ENCODE measurements around the gene BOK. TPM values are rescaled to one million over a fixed set of nuclear protein-coding genes. Genes with fewer than 3 reads are reported as not detected.
"Not testable (repeated sequence)": the region's sequence is repeated elsewhere in the genome, so short reads cannot be mapped to it uniquely, and the experiment has no call there.

Gene BOK
- total and polyA plus RNA-seq, 7 donors, result 6.2 to 112 (median 46.6) TPM

DNA sequence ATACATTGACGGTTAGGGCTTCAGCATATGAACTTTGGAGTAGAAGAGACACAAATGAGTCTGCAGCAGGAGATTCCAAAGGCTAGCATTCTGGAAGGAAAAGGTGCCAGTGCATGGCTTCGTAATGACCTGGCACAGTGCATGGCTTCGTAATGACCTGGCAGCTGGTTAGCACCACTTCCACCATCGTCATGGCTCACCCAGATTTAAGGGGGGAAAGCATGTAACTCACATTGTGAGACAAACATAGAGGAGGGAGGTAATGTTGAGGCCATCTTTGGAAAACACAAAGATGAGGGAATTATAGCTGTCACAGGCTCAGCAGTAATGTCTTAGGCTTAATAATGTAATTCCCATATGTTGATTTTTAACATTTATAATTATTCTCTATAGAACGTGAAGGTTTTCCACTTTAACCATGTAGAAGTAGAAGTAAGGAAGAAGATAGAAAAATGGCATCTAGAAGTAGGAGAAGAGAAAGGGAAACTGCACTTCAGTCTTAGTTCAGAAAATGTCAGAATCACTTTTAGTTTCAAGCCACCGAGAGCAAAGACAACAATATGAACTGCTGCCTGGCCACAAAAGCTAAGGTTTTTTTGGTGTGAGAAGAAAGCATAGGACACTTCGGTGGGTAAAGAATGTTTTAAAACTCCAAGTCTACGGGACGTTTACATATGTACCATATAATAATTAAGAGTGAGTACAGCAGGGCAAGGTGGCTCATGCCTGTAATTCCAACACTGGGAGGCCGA is 43.4 kb upstream of the BOK start:
- H3K27ac ChIP-seq, result no peak overlapping the region
- H3K9me3 ChIP-seq, result no peaks in the 10 kb centered on the region
- H3K27me3 ChIP-seq, result peaks cover 0 to 11% (median 0%) of the 10 kb centered on the region in 3 donors
- H3K36me3 ChIP-seq, result no peaks in the 10 kb centered on the region
- no peak for TF ChIP-seq POLR2A (IDR thresholded peaks at IDR 0.05)
- no peak for TF ChIP-seq EP300 (IDR thresholded peaks at IDR 0.05)
- no peak for TF ChIP-seq POLR2AphosphoS5 (IDR thresholded peaks at IDR 0.05)
- TF ChIP-seq, protein P1, sequence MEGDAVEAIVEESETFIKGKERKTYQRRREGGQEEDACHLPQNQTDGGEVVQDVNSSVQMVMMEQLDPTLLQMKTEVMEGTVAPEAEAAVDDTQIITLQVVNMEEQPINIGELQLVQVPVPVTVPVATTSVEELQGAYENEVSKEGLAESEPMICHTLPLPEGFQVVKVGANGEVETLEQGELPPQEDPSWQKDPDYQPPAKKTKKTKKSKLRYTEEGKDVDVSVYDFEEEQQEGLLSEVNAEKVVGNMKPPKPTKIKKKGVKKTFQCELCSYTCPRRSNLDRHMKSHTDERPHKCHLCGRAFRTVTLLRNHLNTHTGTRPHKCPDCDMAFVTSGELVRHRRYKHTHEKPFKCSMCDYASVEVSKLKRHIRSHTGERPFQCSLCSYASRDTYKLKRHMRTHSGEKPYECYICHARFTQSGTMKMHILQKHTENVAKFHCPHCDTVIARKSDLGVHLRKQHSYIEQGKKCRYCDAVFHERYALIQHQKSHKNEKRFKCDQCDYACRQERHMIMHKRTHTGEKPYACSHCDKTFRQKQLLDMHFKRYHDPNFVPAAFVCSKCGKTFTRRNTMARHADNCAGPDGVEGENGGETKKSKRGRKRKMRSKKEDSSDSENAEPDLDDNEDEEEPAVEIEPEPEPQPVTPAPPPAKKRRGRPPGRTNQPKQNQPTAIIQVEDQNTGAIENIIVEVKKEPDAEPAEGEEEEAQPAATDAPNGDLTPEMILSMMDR (IDR thresholded peaks at IDR 0.05), result no peak
- no peaks in the 10 kb centered on the region for H3K4me1 ChIP-seq
- no peak overlapping the region for H3K4me3 ChIP-seq
- 41 to 67% methylated on average over 10 of the region's 10 CpGs for WGBS, 2 donors
- no peak for DNase-seq
- intact Hi-C loops (cut with DNase I), result no loop called here

DNA sequence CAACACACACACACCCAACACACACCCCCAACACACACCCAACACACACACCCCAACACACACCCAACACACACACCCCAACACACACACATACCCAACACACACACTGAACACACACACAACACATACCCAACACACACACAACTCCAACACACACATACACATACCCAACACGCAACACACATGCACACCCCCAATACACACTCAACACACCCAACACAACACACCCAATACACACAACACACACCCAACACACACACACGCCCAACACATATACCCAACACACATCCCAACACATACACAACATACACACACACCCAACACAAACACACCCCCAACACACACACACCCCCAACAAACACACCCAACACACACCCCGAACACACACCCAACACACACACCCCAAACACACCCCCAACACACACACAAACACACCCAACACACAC is 42.0 kb upstream of the BOK start:
- H3K27me3 ChIP-seq, result peaks cover 0 to 25% (median 8%) of the 10 kb centered on the region in 3 donors
- DNase-seq, result no peak
- no peak overlapping the region for H3K4me3 ChIP-seq
- no peaks in the 10 kb centered on the region for H3K9me3 ChIP-seq
- no peak for TF ChIP-seq EP300 (IDR thresholded peaks at IDR 0.05)
- no peak for TF ChIP-seq POLR2A (IDR thresholded peaks at IDR 0.05)
- TF ChIP-seq, protein P1 (IDR thresholded peaks at IDR 0.05), result no peak
- no peak for TF ChIP-seq POLR2AphosphoS5 (IDR thresholded peaks at IDR 0.05)
- no peaks in the 10 kb centered on the region for H3K36me3 ChIP-seq
- H3K4me1 ChIP-seq, result no peaks in the 10 kb centered on the region
- 90 to 95% methylated on average over 3 of the region's 3 CpGs for WGBS, 2 donors
- intact Hi-C loops (cut with DNase I), result no loop called here
- H3K27ac ChIP-seq, result no peak overlapping the region

DNA sequence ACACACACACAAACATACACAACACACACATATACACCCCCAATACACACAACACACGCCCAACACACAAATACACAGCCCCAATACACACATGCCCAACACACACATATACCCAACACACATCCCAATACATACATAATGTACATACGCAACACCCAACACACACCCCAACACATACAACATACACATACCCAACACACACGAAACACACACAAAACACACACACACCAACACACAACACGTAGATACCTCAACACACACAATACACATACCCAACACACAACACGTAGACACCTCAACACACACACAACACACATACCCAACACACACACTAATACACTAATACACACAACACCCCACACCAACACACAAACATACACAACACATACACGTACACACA is 41.2 kb upstream of the BOK start:
- intact Hi-C loops (cut with DNase I), result no loop called here
- DNase-seq, result no peak
- no peaks in the 10 kb centered on the region for H3K4me1 ChIP-seq
- no peaks in the 10 kb centered on the region for H3K36me3 ChIP-seq
- no peak overlapping the region for H3K27ac ChIP-seq
- H3K27me3 ChIP-seq, result peaks cover 0 to 33% (median 14%) of the 10 kb centered on the region in 3 donors
- no peaks in the 10 kb centered on the region for H3K9me3 ChIP-seq
- TF ChIP-seq, protein P1 (IDR thresholded peaks at IDR 0.05), result no peak
- no peak overlapping the region for H3K4me3 ChIP-seq
- 93 to 94% methylated on average over 6 of the region's 6 CpGs for WGBS, 2 donors

GRCh38 chr2:241519669-241520068 is 38.9 kb upstream of the BOK start:
- no peaks in the 10 kb centered on the region for H3K4me1 ChIP-seq
- H3K27ac ChIP-seq, result no peak overlapping the region
- no peak for TF ChIP-seq POLR2A (IDR thresholded peaks at IDR 0.05)
- intact Hi-C loops (cut with DNase I), result no loop called here
- H3K4me3 ChIP-seq, result no peak overlapping the region
- H3K27me3 ChIP-seq, result peaks cover 0 to 42% (median 17%) of the 10 kb centered on the region in 3 donors
- 73 to 74% methylated on average over 11 of the region's 11 CpGs for WGBS, 2 donors
- no peaks in the 10 kb centered on the region for H3K36me3 ChIP-seq
- no peaks in the 10 kb centered on the region for H3K9me3 ChIP-seq
- DNase-seq, result no peak

DNA sequence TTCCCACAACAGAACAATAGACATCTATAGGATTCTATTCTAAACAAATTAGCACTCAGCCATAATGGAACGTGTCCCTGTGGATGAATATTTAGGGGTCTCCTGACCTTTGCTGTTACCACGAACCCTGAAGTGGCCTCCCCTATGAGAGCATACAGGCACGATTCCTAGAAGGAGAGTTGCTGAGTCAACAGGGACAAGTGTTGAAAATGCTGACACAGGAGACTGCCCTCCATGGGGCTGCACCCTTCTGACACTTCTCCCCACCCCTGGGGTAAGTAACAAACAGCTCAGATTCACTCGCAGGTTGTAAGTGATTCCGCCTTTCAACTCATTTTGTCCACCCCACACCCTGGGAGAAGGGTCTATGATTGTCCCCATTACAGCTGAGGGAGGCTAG is 36.1 kb upstream of the BOK start:
- Histone ChIP-seq H3K27me3 (peaks cover 0 to 42% (median 17%) of the 10 kb centered on the region in 3 donors), H3K9me3 (no peaks in the 10 kb centered on the region), H3K27ac (no peak overlapping the region), H3K4me1 (no peaks in the 10 kb centered on the region), H3K4me3 (no peak overlapping the region), H3K36me3 (no peaks in the 10 kb centered on the region)
- 82 to 84% methylated on average over 5 of the region's 5 CpGs for WGBS, 2 donors
- no peak for DNase-seq
- TF ChIP-seq, protein P1 (IDR thresholded peaks at IDR 0.05), result no peak
- TF ChIP-seq POLR2AphosphoS5 (IDR thresholded peaks at IDR 0.05), result no peak
- no peak for TF ChIP-seq EP300 (IDR thresholded peaks at IDR 0.05)
- TF ChIP-seq POLR2A (IDR thresholded peaks at IDR 0.05), result no peak
- intact Hi-C loops (cut with DNase I), result no loop called here

GRCh38 chr2:241525818-241526780 is 32.4 kb upstream of the BOK start:
- 89 to 92% methylated on average over 31 of the region's 31 CpGs for WGBS, 2 donors
- intact Hi-C loops (cut with DNase I); H3K36me3 ChIP-seq; H3K27ac ChIP-seq; H3K4me3 ChIP-seq; DNase-seq; H3K9me3 ChIP-seq; H3K4me1 ChIP-seq: not testable (repeated sequence)
- H3K27me3 ChIP-seq, result peaks cover 0 to 21% (median 14%) of the 10 kb centered on the region in 3 donors

Measured in sigmoid colon (tissue), 7 donors.